ENCODE results near the gene SMCP.

SMCP gene

GRCh38 chr1:152878042-152878441, at the start of gene SMCP:
SMCP (plus strand) TSS chr1:152878322; CDS start chr1:152884423, 6,101 bp downstream.
- peak in 1 of 2 donors; percentile 5 for DNase-seq (ENCODE audit: low read depth in 2 of 2)

GRCh38 chr1:152836870-152837269, 41.3 kb upstream of the SMCP start:
- no peak for DNase-seq (ENCODE audit: low read depth in 2 of 2)

- DNase-seq (ENCODE audit: low read depth in 2 of 2), result no peak
Observed at GRCh38 chr1:152842556-152842955, 35.6 kb upstream of the SMCP start, which contains the start of gene LCE6A. LCE6A (plus strand) TSS chr1:152842856; CDS start chr1:152843521, 665 bp downstream.

GRCh38 chr1:152855661-152856060, 22.5 kb upstream of the SMCP start:
- no peak for DNase-seq (ENCODE audit: low read depth in 2 of 2)

GRCh38 chr1:152858062-152858461, 20.1 kb upstream of the SMCP start:
- DNase-seq (ENCODE audit: low read depth in 2 of 2), result no peak

GRCh38 chr1:152859696-152860095, 18.4 kb upstream of the SMCP start, which contains the start of gene LCE7A:
LCE7A (plus strand) TSS chr1:152859996; CDS start chr1:152860698, 702 bp downstream.
- DNase-seq (ENCODE audit: low read depth in 2 of 2), result no peak

GRCh38 chr1:152860129-152860528, 18.0 kb upstream of the SMCP start:
- DNase-seq (ENCODE audit: low read depth in 2 of 2), result no peak

GRCh38 chr1:152861374-152861773, 16.7 kb upstream of the SMCP start:
- DNase-seq (ENCODE audit: low read depth in 2 of 2), result no peak

- no peak for DNase-seq (ENCODE audit: low read depth in 2 of 2)
Observed at GRCh38 chr1:152864443-152864842, 13.7 kb upstream of the SMCP start.

- no peak for DNase-seq (ENCODE audit: low read depth in 2 of 2)
Observed at GRCh38 chr1:152866321-152866720, 11.8 kb upstream of the SMCP start.

- peak; percentile 19 to 34 for DNase-seq (ENCODE audit: low read depth in 2 of 2)
Observed at GRCh38 chr1:152869808-152870419, 8.2 kb upstream of the SMCP start.

- no peak for DNase-seq (ENCODE audit: low read depth in 2 of 2)
Observed at GRCh38 chr1:152870831-152871730, 7.0 kb upstream of the SMCP start.

GRCh38 chr1:152871731-152872126, 6.4 kb upstream of the SMCP start:
- no peak for DNase-seq (ENCODE audit: low read depth in 2 of 2)

- no peak for DNase-seq (ENCODE audit: low read depth in 2 of 2)
Observed at GRCh38 chr1:152873495-152873894, 4.6 kb upstream of the SMCP start.

GRCh38 chr1:152876827-152877226, 1.3 kb upstream of the SMCP start:
- no peak for DNase-seq (ENCODE audit: low read depth in 2 of 2)

- no peak for DNase-seq (ENCODE audit: low read depth in 2 of 2)
Observed at GRCh38 chr1:152879559-152880198, 1.6 kb downstream of the SMCP start.

- DNase-seq (ENCODE audit: low read depth in 2 of 2), result no peak
Observed at GRCh38 chr1:152880316-152880715, 2.2 kb downstream of the SMCP start.

GRCh38 chr1:152880907-152881306, 2.8 kb downstream of the SMCP start:
- DNase-seq (ENCODE audit: low read depth in 2 of 2), result no peak

- DNase-seq (ENCODE audit: low read depth in 2 of 2), result no peak
Observed at GRCh38 chr1:152884085-152884484, 6.0 kb downstream of the SMCP start.

- no peak for DNase-seq (ENCODE audit: low read depth in 2 of 2)
Observed at GRCh38 chr1:152884506-152884905, 6.4 kb downstream of the SMCP start.

GRCh38 chr1:152884966-152885624, 7.0 kb downstream of the SMCP start:
- DNase-seq (ENCODE audit: low read depth in 2 of 2), result no peak

- no peak for DNase-seq (ENCODE audit: low read depth in 2 of 2)
Observed at GRCh38 chr1:152886085-152886484, 8.0 kb downstream of the SMCP start.

All from stimulated activated CD4-positive, alpha-beta T cell treated with anti-CD3 and anti-CD28 coated beads, Interleukin-1b, Interleukin-23, amount 100 ng/mL, for 4 hours (primary cell).